HepG2 (cell line): ENCODE measurements around the gene CXADR. TPM values are rescaled to one million over a fixed set of nuclear protein-coding genes. Genes with fewer than 3 reads are reported as not detected.

Experiments used
- ARID4A ChIP-seq: sonication (generic); formaldehyde crosslinking; IDR thresholded peaks from 2 replicates; pipeline ENCODE4 v1.5.0; 2020; ENCODE audit warnings: mild to moderate bottlenecking, missing genetic modification reagents, borderline replicate concordance
- ATF4 ChIP-seq, 2 experiments: fragments of 450-650 bp in 1 of 2; sonication (generic) in 1 of 2; formaldehyde crosslinking; IDR thresholded peaks; 2 replicates each; pipeline versions ENCODE4 v1.5.0 to v1.8.0; 2020 to 2022; ENCODE audit warnings: mild to moderate bottlenecking in 1 of 2, missing genetic modification reagents in 1 of 2
- CHD4 ChIP-seq: fragments of 200-600 bp; sonication (generic); IDR thresholded peaks from 2 replicates; pipeline ENCODE4 v1.7.0; 2017; ENCODE audit warnings: mild to moderate bottlenecking, low read length, borderline replicate concordance
- MLX ChIP-seq: IDR thresholded peaks from 2 replicates; pipeline ENCODE4 v1.6.1; 2016
- MLXIP ChIP-seq: sonication (generic); formaldehyde crosslinking; IDR thresholded peaks from 2 replicates; pipeline ENCODE4 v1.9.0; 2021; ENCODE audit warnings: missing genetic modification reagents, borderline replicate concordance
- NFAT5 ChIP-seq: sonication (generic); formaldehyde crosslinking; IDR thresholded peaks from 2 replicates; pipeline ENCODE4 v1.4.0; 2020; ENCODE audit warnings: missing genetic modification reagents
- NFIC ChIP-seq: IDR thresholded peaks from 2 replicates; pipeline ENCODE4 v1.6.1; 2012; ENCODE audit warnings: mild to moderate bottlenecking, low read length, inconsistent platforms
- TAF1 ChIP-seq: sonication (generic); formaldehyde crosslinking; IDR thresholded peaks from 2 replicates; pipeline ENCODE4 v1.4.0; 2020; ENCODE audit warnings: missing genetic modification reagents
- ZNF619 ChIP-seq: sonication (generic); formaldehyde crosslinking; IDR thresholded peaks from 2 replicates; pipeline ENCODE4 v1.4.0; 2020; ENCODE audit warnings: mild to moderate bottlenecking, missing genetic modification reagents
- ZNF800 ChIP-seq: sonication (generic); formaldehyde crosslinking; IDR thresholded peaks from 2 replicates; pipeline ENCODE4 v1.4.0; 2020; ENCODE audit warnings: missing genetic modification reagents
- polyA plus RNA-seq, 8 experiments: library from polyadenylated mRNA; depleted of rRNA in 3 of 8; stranded (reverse) in 7 of 8; unstranded in 1 of 8; fragments of >200 nt; fragmentation: Illumina TruSeq in 4 of 8; extraction: Trizol in 4 of 8; gene quantifications; 2 replicates each; pipeline versions ENCODE4 v1.2.1 to v1.2.3, GENCODE V29; 2011 to 2016; ENCODE audit warnings: low read depth in 4 of 8, missing spikeins in 1 of 8, mixed read lengths in 1 of 8; ENCODE audit not compliant: insufficient read depth in 1 of 8
- total RNA-seq, 5 experiments: library from RNA; depleted of rRNA; stranded (reverse); fragments of >200 nt; fragmentation: Illumina TruSeq; extraction: Trizol; gene quantifications; 2 replicates each; pipeline ENCODE4 v1.2.3, GENCODE V29; 2016; ENCODE audit warnings: low read depth in 1 of 5

The CXADR gene
- total and polyA plus RNA-seq, 2 of the 13 experiments (the other 11 are each of a cell fraction or from before 2014, with no cell fraction given) = 86.8 to 110 TPM

GRCh38 chr21:17501107-17502006 is 11.5 kb upstream of the CXADR start (continued):
- TF ChIP-seq ARID4A (CRISPR knock-in tag) = no peak; the same call in 1 of the 2 replicates
- TF ChIP-seq ZNF619 (CRISPR knock-in tag) = no peak
- TF ChIP-seq NFIC = peak; percentile 99
- TF ChIP-seq ATF4 (CRISPR knock-in tag; IDR thresholded peaks at IDR 0.05) = peak in 1 of 2 experiments; percentile 67; a peak in 1 of 4 replicates
- peak; percentile 66; the same call in 1 of the 2 replicates for TF ChIP-seq ZNF800 (CRISPR knock-in tag)
- TF ChIP-seq CHD4 = peak; percentile 81; the same call in 1 of the 2 replicates
- TF ChIP-seq TAF1 (CRISPR knock-in tag) = no peak
- TF ChIP-seq MLXIP (CRISPR knock-in tag) = no peak
- TF ChIP-seq MLX (CRISPR knock-in tag) = peak; percentile 78; the same call in 1 of the 2 replicates
- no peak for TF ChIP-seq NFAT5 (CRISPR knock-in tag)
